Ovary (tissue), 3 donors: ENCODE results near the gene DNHD1.

Experiments
- CTCF ChIP-seq, 3 donors: fragments of 450-650 bp in 2 of 3; fragments of 200-600 bp in 1 of 3; IDR thresholded peaks; one replicate each; pipeline versions ENCODE4 v1.5.1 to v1.8.0; 2016 to 2022; ENCODE audit warnings: antibody characterized with exemption in 3 of 3, mild to moderate bottlenecking in 1 of 3
- POLR2A ChIP-seq: fragments of 450-650 bp; IDR thresholded peaks from one replicate; pipeline ENCODE4 v1.6.1; 2017; ENCODE audit warnings: antibody characterized with exemption, mild to moderate bottlenecking, moderate library complexity
- donor health status: DM: no; HTN: no; CAD: no.

- TF ChIP-seq CTCF (IDR thresholded peaks at IDR 0.05) (no peak), POLR2A (no peak)
Observed at GRCh38 chr11:6458352-6459098, 38.6 kb upstream of the DNHD1 start.
